PC-9 (cell line): ENCODE data around the gene TENM4.

Source experiments
- CTCF ChIP-seq: fragments of 200-600 bp; sonication (generic); conservative IDR thresholded peaks from 2 replicates; pipeline ENCODE4 v1.6.1; 2017; ENCODE audit warnings: mixed run types, antibody characterized with exemption, mild to moderate bottlenecking, moderate library complexity
- EZH2 ChIP-seq: fragments of 200-600 bp; sonication (generic); IDR thresholded peaks from 2 replicates; pipeline ENCODE4 v1.8.0; 2017; ENCODE audit warnings: antibody characterized with exemption, low read depth

GRCh38 chr11:79255965-79256364, 184.9 kb downstream of the TENM4 start:
- TF ChIP-seq CTCF (no peak), EZH2 (no peak)
